HG03108 (cell line): ENCODE results near the gene ASB4.
"Not testable (repeated sequence)": the region's sequence is repeated elsewhere in the genome, so short reads cannot be mapped to it uniquely, and the experiment has no call there.

ENCODE experiments used
- ATAC-seq: cut with Tn5 transposase; IDR thresholded peaks from one replicate; pipeline ENCODE4 v1.9.1; 2021; ENCODE audit warnings: moderate library complexity; ENCODE audit not compliant: unreplicated experiment

ASB4 gene

GRCh38 chr7:95485391-95486123 is at the start of gene ASB4:
TSS of gene ASB4 (plus strand) at chr7:95485943. CDS start at chr7:95485972, 29 bp downstream.
- no peak for ATAC-seq

GRCh38 chr7:95436407-95436806 is 49.3 kb upstream of the ASB4 start:
- ATAC-seq, result no peak

GRCh38 chr7:95440394-95441038 is 45.2 kb upstream of the ASB4 start:
- ATAC-seq, result no peak

- ATAC-seq, result no peak
Observed at GRCh38 chr7:95441042-95441823, 44.5 kb upstream of the ASB4 start.

GRCh38 chr7:95444796-95445195 is 40.9 kb upstream of the ASB4 start:
- no peak for ATAC-seq

- no peak for ATAC-seq
Observed at GRCh38 chr7:95446618-95447017, 39.1 kb upstream of the ASB4 start.

GRCh38 chr7:95454438-95455045 is 31.2 kb upstream of the ASB4 start:
- ATAC-seq, result peak; percentile 56

GRCh38 chr7:95457947-95458346 is 27.8 kb upstream of the ASB4 start:
- no peak for ATAC-seq

GRCh38 chr7:95460653-95461052 is 25.1 kb upstream of the ASB4 start:
- not testable (repeated sequence) for ATAC-seq

- ATAC-seq, result no peak
Observed at GRCh38 chr7:95467912-95468607, 17.7 kb upstream of the ASB4 start.

GRCh38 chr7:95469187-95469586 is 16.6 kb upstream of the ASB4 start:
- no peak for ATAC-seq

- ATAC-seq, result no peak
Observed at GRCh38 chr7:95469848-95470247, 15.9 kb upstream of the ASB4 start.

GRCh38 chr7:95470452-95470851 is 15.3 kb upstream of the ASB4 start:
- peak; percentile 96 for ATAC-seq

- no peak for ATAC-seq
Observed at GRCh38 chr7:95471071-95471470, 14.7 kb upstream of the ASB4 start.

- no peak for ATAC-seq
Observed at GRCh38 chr7:95472581-95473161, 13.1 kb upstream of the ASB4 start.

- no peak for ATAC-seq
Observed at GRCh38 chr7:95473276-95473985, 12.3 kb upstream of the ASB4 start.

GRCh38 chr7:95476072-95476847 is 9.5 kb upstream of the ASB4 start:
- no peak for ATAC-seq

GRCh38 chr7:95476904-95477594 is 8.7 kb upstream of the ASB4 start:
- ATAC-seq, result peak; percentile 60
